ENCODE results near the gene SNX19.

DNA sequence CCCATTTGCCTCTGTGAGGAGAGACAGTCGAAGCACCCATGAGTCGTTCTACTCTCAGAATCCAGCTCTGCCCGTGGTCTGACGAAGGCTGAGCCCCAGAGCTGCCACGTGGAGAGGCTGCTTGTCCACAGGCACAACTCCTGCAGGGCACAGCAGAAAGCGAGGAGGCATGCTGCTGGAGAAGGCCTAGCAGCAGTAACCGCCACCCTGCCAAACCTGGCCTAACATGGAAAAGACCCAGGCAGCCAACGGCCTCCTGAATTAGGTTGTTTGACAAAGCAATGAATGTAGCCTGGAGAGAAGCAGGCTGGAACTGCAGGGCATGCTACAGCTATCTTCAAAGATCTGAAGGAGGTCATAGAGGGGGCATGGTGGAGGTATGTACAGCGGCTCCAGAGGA, 89.7 kb downstream of the SNX19 start:
- TF ChIP-seq TCF7L2 (IDR thresholded peaks at IDR 0.05; ENCODE audit: low read depth, low read length) = no peak
- TF ChIP-seq, protein P1, sequence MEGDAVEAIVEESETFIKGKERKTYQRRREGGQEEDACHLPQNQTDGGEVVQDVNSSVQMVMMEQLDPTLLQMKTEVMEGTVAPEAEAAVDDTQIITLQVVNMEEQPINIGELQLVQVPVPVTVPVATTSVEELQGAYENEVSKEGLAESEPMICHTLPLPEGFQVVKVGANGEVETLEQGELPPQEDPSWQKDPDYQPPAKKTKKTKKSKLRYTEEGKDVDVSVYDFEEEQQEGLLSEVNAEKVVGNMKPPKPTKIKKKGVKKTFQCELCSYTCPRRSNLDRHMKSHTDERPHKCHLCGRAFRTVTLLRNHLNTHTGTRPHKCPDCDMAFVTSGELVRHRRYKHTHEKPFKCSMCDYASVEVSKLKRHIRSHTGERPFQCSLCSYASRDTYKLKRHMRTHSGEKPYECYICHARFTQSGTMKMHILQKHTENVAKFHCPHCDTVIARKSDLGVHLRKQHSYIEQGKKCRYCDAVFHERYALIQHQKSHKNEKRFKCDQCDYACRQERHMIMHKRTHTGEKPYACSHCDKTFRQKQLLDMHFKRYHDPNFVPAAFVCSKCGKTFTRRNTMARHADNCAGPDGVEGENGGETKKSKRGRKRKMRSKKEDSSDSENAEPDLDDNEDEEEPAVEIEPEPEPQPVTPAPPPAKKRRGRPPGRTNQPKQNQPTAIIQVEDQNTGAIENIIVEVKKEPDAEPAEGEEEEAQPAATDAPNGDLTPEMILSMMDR (IDR thresholded peaks at IDR 0.05) = no peak

Data from Panc1 (cell line).